Measurements from ENCODE around the gene TMEM147. TPM values are rescaled to one million over a fixed set of nuclear protein-coding genes. Genes with fewer than 3 reads are reported as not detected.

The TMEM147 gene
- total and polyA plus RNA-seq, 2 of the 13 experiments (the other 11 are each of a cell fraction or from before 2014, with no cell fraction given) = 141 to 176 TPM

GRCh38 chr19:35507561-35507960 lies 37.9 kb upstream of the TMEM147 start:
- Histone ChIP-seq H3K9me3 (ENCODE audit: low read length) (no peaks in the 10 kb centered on the region), H2AFZ (ENCODE audit: low read length) (no peak overlapping the region), H3K27me3 (ENCODE audit: control insufficient read depth in 1 of 2, insufficient read depth in 2 of 2, low read length in 2 of 2) (peaks cover 1 to 12% of the 10 kb centered on the region in 2 experiments; a peak in 2 of 5 replicates), H3K4me2 (ENCODE audit: low read depth, low read length) (no peak overlapping the region), H3K4me1 (ENCODE audit: insufficient read depth, low read length) (peaks cover 37% of the 10 kb centered on the region), H3K27ac (ENCODE audit: extremely low read length, insufficient read depth, low read length) (no peak overlapping the region), H3K79me2 (ENCODE audit: insufficient read depth, low read length) (no peaks in the 10 kb centered on the region), H3K4me3 (replicated peaks in 1 of 3; ENCODE audit: insufficient read depth in 1 of 3, low read depth in 2 of 3, low read length in 3 of 3) (no peak overlapping the region), H3K36me3 (replicated peaks in 1 of 2; ENCODE audit: control insufficient read depth in 1 of 2, insufficient read depth in 2 of 2, low read length in 2 of 2) (peaks cover 3 to 5% of the 10 kb centered on the region in 2 experiments; a peak in 3 of 5 replicates), H3K9ac (ENCODE audit: insufficient read depth, low read depth, low read length) (no peak overlapping the region), H4K20me1 (ENCODE audit: insufficient read depth, low read length) (no peaks in the 10 kb centered on the region)
- TF ChIP-seq TSC22D2 (CRISPR knock-in tag; IDR thresholded peaks at IDR 0.05; ENCODE audit: borderline replicate concordance) = no peak
- TF ChIP-seq RBM22 (optimal IDR thresholded peaks at IDR 0.05; ENCODE audit: low read length) = no peak
- no peak for TF ChIP-seq CBX5 (CRISPR knock-in tag; IDR thresholded peaks at IDR 0.05; ENCODE audit: borderline replicate concordance)
- no peak for TF ChIP-seq CEBPZ (IDR thresholded peaks at IDR 0.05; ENCODE audit: low read length)
- no peak for TF ChIP-seq ZNF850 (CRISPR knock-in tag; conservative IDR thresholded peaks at IDR 0.05)
- no peak for TF ChIP-seq ZNF263 (CRISPR knock-in tag; IDR thresholded peaks at IDR 0.05)
- no peak for TF ChIP-seq ZSCAN9 (CRISPR knock-in tag; IDR thresholded peaks at IDR 0.05; ENCODE audit: borderline replicate concordance)
- no peak for TF ChIP-seq FOXA3 (CRISPR knock-in tag; IDR thresholded peaks at IDR 0.05)
- no peak for TF ChIP-seq ZNF232 (CRISPR knock-in tag; IDR thresholded peaks at IDR 0.05; ENCODE audit: borderline replicate concordance)
- no peak for TF ChIP-seq ZBTB4 (CRISPR knock-in tag; IDR thresholded peaks at IDR 0.05; ENCODE audit: borderline replicate concordance)
- no peak for TF ChIP-seq HNRNPH1 (optimal IDR thresholded peaks at IDR 0.05; ENCODE audit: low read depth, low read length)
- TF ChIP-seq NFE2L1 (CRISPR knock-in tag; IDR thresholded peaks at IDR 0.05; ENCODE audit: borderline replicate concordance) = no peak
- TF ChIP-seq ZNF792 (CRISPR knock-in tag; IDR thresholded peaks at IDR 0.05) = no peak
- TF ChIP-seq CENPT (CRISPR knock-in tag; IDR thresholded peaks at IDR 0.05; ENCODE audit: low read depth) = no peak
- TF ChIP-seq ZNF234 (CRISPR knock-in tag; conservative IDR thresholded peaks at IDR 0.05) = no peak
- TF ChIP-seq ONECUT2 (CRISPR knock-in tag; IDR thresholded peaks at IDR 0.05) = no peak
- no peak for TF ChIP-seq TBX2 (CRISPR knock-in tag; IDR thresholded peaks at IDR 0.05; ENCODE audit: borderline replicate concordance)
- TF ChIP-seq HOXA5 (CRISPR knock-in tag; IDR thresholded peaks at IDR 0.05) = no peak
- no peak for TF ChIP-seq ZNF619 (CRISPR knock-in tag; IDR thresholded peaks at IDR 0.05)
- CTCF ChIA-PET (ENCODE audit: low intra/inter-chr PET ratio, low total read pairs) = no interaction called here
- DNase-seq (ENCODE audit: low spot score) (no peak), ATAC-seq (no peak), FAIRE-seq (no peak)
- 95% methylated on average over 11 of the region's 11 CpGs for WGBS (ENCODE audit: low lambda C conversion rate)
- in situ Hi-C loops (cut with HindIII; ENCODE audit: extremely low pct_ligation_motif_present, low pct_unique_long_range_greater_than_20kb) = no loop called here
- BruUV-seq (replicated peaks) = no TSS peak
- intact Hi-C loops (cut with micrococcal nuclease; ENCODE audit: unreplicated experiment) = no loop called here
- POLR2A ChIA-PET = interaction anchor here (1.1 to 1.6 kb wide), 3 partner anchors 10 to 40 kb away, joined by 3 read pairs; no protein-coding TSS in a partner anchor

Data from HepG2 (cell line).